Spleen (tissue), 7 donors: Measurements from ENCODE around the gene SERINC4.

ENCODE experiments used
- POLR2AphosphoS5 ChIP-seq, 3 donors: sonication (generic); formaldehyde crosslinking; IDR thresholded peaks; one replicate each; pipeline ENCODE4 v1.5.1; 2017; ENCODE audit warnings: antibody characterized with exemption in 3 of 3
- TF ChIP-seq, protein P1 (sequence below), 11 experiments: fragments of 200-600 bp in 7 of 11; fragments of 450-650 bp in 4 of 11; sonication (generic) in 4 of 11; IDR thresholded peaks in 8 of 11; conservative IDR thresholded peaks in 3 of 11; 1 replicate in 7 of 11; 2 replicates in 4 of 11; pipeline versions ENCODE4 v1.4.0 to v1.8.0; 2016 to 2021; ENCODE audit warnings: antibody characterized with exemption in 11 of 11, inconsistent platforms in 4 of 11, mild to moderate bottlenecking in 1 of 11
- donor health status: DM: no; HTN: no; CAD: no; lungs with moderate emphysema.
- donor health status: DM: no; HTN: no; CAD: no.
- donor health status: DM: no; HTN: no; CAD: no.

DNA sequence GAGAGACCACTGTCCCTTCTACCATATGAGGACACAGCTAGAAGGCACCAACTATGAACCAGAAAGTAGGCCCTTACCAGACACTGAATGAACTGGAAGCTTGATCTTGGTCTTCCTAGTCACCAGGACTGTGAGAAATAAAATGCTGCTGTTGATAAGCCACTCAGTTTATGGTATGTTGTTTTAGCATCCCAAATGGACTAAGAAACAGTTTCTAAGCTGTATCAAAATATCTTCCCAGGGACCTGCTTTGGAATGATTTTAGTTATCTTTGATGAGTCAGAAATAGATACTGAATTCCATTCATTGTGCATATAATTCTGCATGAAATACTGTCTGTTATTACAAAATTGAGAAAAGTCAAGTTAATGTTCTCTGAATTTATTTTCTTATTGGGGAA, 45.4 kb upstream of the SERINC4 start:
- no peak for TF ChIP-seq POLR2AphosphoS5 (IDR thresholded peaks at IDR 0.05)
- TF ChIP-seq, protein P1, sequence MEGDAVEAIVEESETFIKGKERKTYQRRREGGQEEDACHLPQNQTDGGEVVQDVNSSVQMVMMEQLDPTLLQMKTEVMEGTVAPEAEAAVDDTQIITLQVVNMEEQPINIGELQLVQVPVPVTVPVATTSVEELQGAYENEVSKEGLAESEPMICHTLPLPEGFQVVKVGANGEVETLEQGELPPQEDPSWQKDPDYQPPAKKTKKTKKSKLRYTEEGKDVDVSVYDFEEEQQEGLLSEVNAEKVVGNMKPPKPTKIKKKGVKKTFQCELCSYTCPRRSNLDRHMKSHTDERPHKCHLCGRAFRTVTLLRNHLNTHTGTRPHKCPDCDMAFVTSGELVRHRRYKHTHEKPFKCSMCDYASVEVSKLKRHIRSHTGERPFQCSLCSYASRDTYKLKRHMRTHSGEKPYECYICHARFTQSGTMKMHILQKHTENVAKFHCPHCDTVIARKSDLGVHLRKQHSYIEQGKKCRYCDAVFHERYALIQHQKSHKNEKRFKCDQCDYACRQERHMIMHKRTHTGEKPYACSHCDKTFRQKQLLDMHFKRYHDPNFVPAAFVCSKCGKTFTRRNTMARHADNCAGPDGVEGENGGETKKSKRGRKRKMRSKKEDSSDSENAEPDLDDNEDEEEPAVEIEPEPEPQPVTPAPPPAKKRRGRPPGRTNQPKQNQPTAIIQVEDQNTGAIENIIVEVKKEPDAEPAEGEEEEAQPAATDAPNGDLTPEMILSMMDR (IDR thresholded peaks at IDR 0.05 in 8 of 11, conservative IDR thresholded peaks at IDR 0.05 in 3 of 11): no peak
